SJCRH30 (cell line): ENCODE results near the gene MARCHF4. TPM values are rescaled to one million over a fixed set of nuclear protein-coding genes. Genes with fewer than 3 reads are reported as not detected.

Source experiments
- DNase-seq, 2 experiments: peaks; one replicate each; pipeline ENCODE4 v3.0.0-alpha.2; 2015 to 2020
- H3K27ac ChIP-seq: fragments of 250-450 bp; sonication (Bioruptor Pico); 2 replicates; pipeline ENCODE4 v1.5.1; 2020; ENCODE audit warnings: mild to moderate bottlenecking, moderate library complexity
- H3K27me3 ChIP-seq: fragments of 250-450 bp; sonication (Bioruptor Pico); 2 replicates; pipeline ENCODE4 v1.5.1; 2020; ENCODE audit warnings: mild to moderate bottlenecking, moderate library complexity
- H3K36me3 ChIP-seq: fragments of 250-450 bp; sonication (Bioruptor Pico); 2 replicates; pipeline ENCODE4 v1.5.1; 2020; ENCODE audit warnings: mild to moderate bottlenecking, moderate library complexity
- H3K4me1 ChIP-seq: fragments of 250-450 bp; sonication (Bioruptor Pico); 2 replicates; pipeline ENCODE4 v1.5.1; 2020; ENCODE audit warnings: mild to moderate bottlenecking, moderate library complexity
- H3K4me3 ChIP-seq: fragments of 250-450 bp; sonication (Bioruptor Pico); 2 replicates; pipeline ENCODE4 v1.5.1; 2020; ENCODE audit warnings: mild to moderate bottlenecking, moderate library complexity
- H3K9me3 ChIP-seq: fragments of 250-450 bp; sonication (Bioruptor Pico); replicated peaks from 2 replicates; pipeline ENCODE4 v1.5.1; 2020; ENCODE audit warnings: mild to moderate bottlenecking, moderate library complexity
- total RNA-seq: library from RNA; depleted of rRNA; stranded (reverse); fragments of >200 nt; shearing (Covaris generic); gene quantifications from 2 replicates; pipeline ENCODE4 v1.2.3, GENCODE V29; 2014

Gene MARCHF4
- total RNA-seq, 1 experiment from 2014 or later: not detected

GRCh38 chr2:216348756-216349308 lies 23.5 kb downstream of the MARCHF4 start:
- Histone ChIP-seq H3K9me3 (no peaks in the 10 kb centered on the region; the same call in 1 of the 2 replicates), H3K27me3 (no peaks in the 10 kb centered on the region), H3K27ac (no peak overlapping the region), H3K4me3 (no peak overlapping the region), H3K36me3 (no peaks in the 10 kb centered on the region), H3K4me1 (peaks cover 16% of the 10 kb centered on the region)
- no peak for DNase-seq

DNA sequence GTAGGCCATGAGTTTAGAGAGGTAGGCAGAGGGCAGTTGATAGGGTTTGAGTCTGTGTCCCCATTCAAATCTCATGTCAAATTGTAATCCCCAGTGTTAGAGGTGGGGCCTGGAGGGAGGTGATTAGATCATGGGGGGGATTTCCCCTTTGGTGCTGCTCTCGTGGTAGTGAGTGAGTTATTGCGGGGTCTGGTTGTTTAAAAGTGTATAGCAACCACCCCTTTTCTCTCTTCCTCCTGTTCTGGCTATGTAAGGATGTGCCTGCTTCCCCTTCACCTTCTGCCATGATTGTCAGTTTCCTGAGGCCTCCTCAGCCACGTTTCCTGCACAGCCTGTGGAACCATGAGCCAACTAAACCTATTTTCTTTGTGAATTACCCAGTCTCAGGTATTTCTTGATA lies 25.5 kb downstream of the MARCHF4 start:
- H3K27me3 ChIP-seq: no peaks in the 10 kb centered on the region
- no peak for DNase-seq
- no peaks in the 10 kb centered on the region; the same call in 1 of the 2 replicates for H3K9me3 ChIP-seq
- H3K4me1 ChIP-seq: peaks cover 16% of the 10 kb centered on the region
- H3K36me3 ChIP-seq: no peaks in the 10 kb centered on the region
- no peak overlapping the region for H3K4me3 ChIP-seq
- H3K27ac ChIP-seq: no peak overlapping the region

DNA sequence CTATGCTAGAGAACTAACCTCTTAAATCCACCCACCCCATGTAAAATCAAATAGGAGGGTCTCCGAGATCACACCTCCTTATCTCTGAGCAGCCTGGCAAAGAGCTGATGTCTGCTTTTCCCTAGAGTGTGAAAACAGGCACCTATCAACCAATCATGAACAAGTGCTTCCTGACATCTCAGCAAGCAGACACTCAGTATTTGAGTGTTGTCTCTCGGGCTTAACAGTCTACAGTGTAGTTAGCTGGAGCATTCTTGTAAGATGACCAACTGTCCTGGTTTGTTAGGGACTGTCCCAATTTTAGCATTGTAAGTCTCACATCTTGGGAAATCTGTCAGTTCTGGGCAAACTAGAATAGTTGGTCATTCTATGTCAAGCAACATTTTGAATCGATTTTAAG lies 26.4 kb downstream of the MARCHF4 start:
- no peaks in the 10 kb centered on the region for H3K36me3 ChIP-seq
- no peak overlapping the region for H3K4me3 ChIP-seq
- DNase-seq: no peak
- H3K27me3 ChIP-seq: no peaks in the 10 kb centered on the region
- peaks cover 16% of the 10 kb centered on the region for H3K4me1 ChIP-seq
- no peak overlapping the region for H3K27ac ChIP-seq
- H3K9me3 ChIP-seq: no peaks in the 10 kb centered on the region; the same call in 1 of the 2 replicates

DNA sequence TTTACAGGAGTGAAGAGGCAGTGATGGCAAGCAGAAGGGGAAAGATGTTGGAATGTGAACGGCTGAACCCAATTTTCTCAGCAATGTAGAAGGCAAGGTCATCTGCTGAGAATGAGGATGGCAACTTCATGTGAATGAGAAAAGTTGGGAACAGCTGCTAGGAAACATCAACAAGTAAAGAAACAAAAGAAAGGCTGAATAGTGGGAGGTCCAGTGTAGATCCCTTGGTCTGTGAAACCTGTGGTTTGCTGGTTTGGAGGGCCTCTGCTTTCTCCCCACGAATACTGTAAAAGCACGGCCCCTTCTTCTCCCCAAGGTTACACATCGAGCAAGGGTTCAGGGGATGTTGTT lies 27.4 kb downstream of the MARCHF4 start:
- peak; percentile 48 to 80 for DNase-seq
- no peaks in the 10 kb centered on the region; the same call in 1 of the 2 replicates for H3K9me3 ChIP-seq
- no peaks in the 10 kb centered on the region for H3K36me3 ChIP-seq
- H3K27ac ChIP-seq: peak overlapping the region; percentile 34
- H3K27me3 ChIP-seq: no peaks in the 10 kb centered on the region
- H3K4me3 ChIP-seq: no peak overlapping the region
- peaks cover 16% of the 10 kb centered on the region for H3K4me1 ChIP-seq

DNA sequence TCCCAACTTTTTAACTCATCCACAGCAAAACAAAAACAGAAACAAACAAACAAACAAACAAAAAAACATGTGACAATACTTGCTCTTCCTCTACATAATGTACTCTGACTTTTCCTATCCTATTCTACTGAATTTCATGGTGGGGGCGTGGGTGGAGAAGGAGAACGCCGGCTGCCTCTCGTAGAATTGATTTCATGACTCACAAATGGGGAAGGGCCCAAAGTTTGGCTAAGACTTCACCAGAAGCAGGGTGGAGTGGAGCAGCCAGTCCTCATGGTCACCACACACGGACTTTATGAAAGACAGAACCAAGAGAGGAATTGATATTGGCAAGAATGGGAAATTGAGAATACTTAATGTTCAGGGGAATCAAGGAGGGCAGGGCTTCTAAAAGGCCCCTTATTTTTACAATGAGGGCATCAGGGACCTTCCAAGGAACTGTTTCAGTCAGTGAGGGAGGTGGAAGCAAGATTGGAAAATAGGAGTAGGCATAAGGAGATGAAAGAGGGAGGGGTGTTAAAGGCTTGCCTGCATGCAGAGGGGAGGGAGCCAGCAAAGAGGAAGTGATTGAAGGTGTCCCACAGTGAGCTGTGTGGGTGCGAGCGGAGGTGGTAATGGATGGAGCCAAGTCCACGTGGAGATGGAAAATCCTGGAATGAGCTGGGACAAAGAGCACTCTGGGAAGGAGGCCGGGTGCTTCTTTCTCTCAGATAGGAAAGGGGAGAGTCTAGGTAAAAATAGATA lies 27.9 kb downstream of the MARCHF4 start:
- no peak for DNase-seq
- H3K9me3 ChIP-seq: no peaks in the 10 kb centered on the region; the same call in 1 of the 2 replicates
- H3K36me3 ChIP-seq: no peaks in the 10 kb centered on the region
- no peaks in the 10 kb centered on the region for H3K27me3 ChIP-seq
- H3K4me3 ChIP-seq: no peak overlapping the region
- H3K4me1 ChIP-seq: peaks cover 16% of the 10 kb centered on the region
- peak overlapping the region; percentile 34 for H3K27ac ChIP-seq

DNA sequence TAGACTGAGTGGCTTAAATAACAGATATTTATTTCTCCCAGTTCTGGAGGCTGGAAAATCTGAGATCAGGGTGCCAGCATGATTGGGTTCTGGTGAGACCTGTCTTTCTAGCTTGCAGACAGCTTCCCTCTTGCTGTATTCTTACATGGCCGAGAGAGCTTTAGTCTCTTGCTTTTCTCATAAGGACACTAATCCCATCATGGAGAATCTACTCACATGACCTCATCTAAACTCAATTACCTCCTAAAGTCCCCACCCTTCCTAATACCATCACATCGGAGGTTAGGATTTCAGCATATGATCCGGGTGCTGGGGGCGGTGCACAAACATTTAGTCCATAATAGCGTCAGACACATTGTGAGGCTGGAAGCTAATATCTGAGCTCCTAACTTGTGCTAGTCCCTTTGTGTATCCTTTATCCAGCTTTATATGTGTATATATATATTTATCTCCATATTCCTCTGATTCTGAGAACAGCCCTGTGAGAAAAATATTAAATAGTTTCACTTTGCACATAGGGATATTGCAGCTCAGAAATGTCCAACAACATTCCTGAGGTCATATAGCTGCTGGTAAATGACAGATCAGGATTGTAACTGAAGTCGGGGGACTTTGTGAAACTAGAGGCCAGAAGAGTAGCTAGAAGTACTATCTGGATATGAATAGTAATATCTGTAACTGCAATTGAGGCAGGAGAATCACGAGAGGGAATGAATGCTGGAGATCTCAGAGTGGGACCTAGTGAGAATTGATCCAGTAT lies 28.9 kb downstream of the MARCHF4 start:
- H3K4me3 ChIP-seq: no peak overlapping the region
- no peaks in the 10 kb centered on the region for H3K27me3 ChIP-seq
- DNase-seq: no peak
- peaks cover 16% of the 10 kb centered on the region for H3K4me1 ChIP-seq
- H3K36me3 ChIP-seq: no peaks in the 10 kb centered on the region
- H3K27ac ChIP-seq: no peak overlapping the region
- no peaks in the 10 kb centered on the region; the same call in 1 of the 2 replicates for H3K9me3 ChIP-seq

- no peaks in the 10 kb centered on the region; the same call in 1 of the 2 replicates for H3K9me3 ChIP-seq
- H3K36me3 ChIP-seq: no peaks in the 10 kb centered on the region
- H3K27ac ChIP-seq: no peak overlapping the region
- peak; percentile 17 to 30 for DNase-seq
- no peak overlapping the region for H3K4me3 ChIP-seq
- H3K4me1 ChIP-seq: peaks cover 16% of the 10 kb centered on the region
- H3K27me3 ChIP-seq: no peaks in the 10 kb centered on the region
Measured at GRCh38 chr2:216341121-216341520, 31.2 kb downstream of the MARCHF4 start.

- Histone ChIP-seq H3K36me3 (no peaks in the 10 kb centered on the region), H3K4me3 (no peak overlapping the region), H3K9me3 (no peaks in the 10 kb centered on the region), H3K4me1 (peaks cover 9% of the 10 kb centered on the region), H3K27me3 (no peaks in the 10 kb centered on the region), H3K27ac (no peak overlapping the region)
- DNase-seq: no peak
Measured at GRCh38 chr2:216340280-216340631, 32.0 kb downstream of the MARCHF4 start.

GRCh38 chr2:216339456-216340279 lies 32.6 kb downstream of the MARCHF4 start:
- Histone ChIP-seq H3K27me3 (no peaks in the 10 kb centered on the region), H3K4me1 (peaks cover 5% of the 10 kb centered on the region), H3K36me3 (no peaks in the 10 kb centered on the region), H3K9me3 (no peaks in the 10 kb centered on the region), H3K27ac (no peak overlapping the region), H3K4me3 (peak overlapping the region; percentile 25)
- DNase-seq: peak; percentile 55 to 74

DNA sequence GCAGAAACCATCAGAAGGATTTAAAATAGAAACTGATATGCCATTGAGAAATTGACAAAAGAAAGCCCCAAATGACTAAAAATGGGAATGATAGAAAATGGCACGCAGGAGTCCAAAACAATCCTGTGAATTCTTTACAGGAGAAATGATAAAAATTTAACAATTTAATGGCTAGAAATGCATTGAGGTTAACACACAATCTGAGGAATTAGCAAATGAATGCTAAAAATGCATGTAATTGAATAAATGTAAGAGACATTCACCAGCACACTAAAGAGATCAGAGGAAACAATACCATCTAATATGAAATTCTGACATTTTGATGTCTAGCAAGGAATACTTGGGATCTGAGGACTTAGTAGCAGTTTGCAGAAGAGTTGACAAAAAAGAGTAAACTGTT lies 37.0 kb downstream of the MARCHF4 start:
- Histone ChIP-seq H3K9me3 (no peaks in the 10 kb centered on the region), H3K27me3 (no peaks in the 10 kb centered on the region), H3K36me3 (no peaks in the 10 kb centered on the region), H3K4me3 (no peak overlapping the region), H3K27ac (no peak overlapping the region), H3K4me1 (no peaks in the 10 kb centered on the region)
- no peak for DNase-seq

DNA sequence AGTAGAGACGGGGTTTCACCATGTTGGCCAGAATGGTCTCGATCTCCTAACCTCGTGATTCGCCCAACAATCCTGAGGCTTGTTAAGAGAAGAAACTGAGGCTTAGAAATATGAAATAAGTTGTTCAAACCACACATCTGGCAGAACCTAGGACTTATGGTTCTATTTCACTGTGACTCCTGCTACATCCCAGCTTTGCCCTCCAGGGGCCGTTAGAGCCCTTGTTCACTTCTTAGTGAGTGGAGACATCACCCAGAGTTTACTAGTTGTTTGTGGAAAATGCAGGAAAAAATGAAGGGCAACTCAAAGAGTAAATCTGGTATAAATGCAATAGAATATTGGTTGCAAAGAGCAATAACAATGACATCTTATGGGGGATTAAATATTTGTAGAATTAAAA lies 43.9 kb downstream of the MARCHF4 start:
- Histone ChIP-seq H3K9me3 (no peaks in the 10 kb centered on the region), H3K4me3 (no peak overlapping the region), H3K36me3 (no peaks in the 10 kb centered on the region), H3K27ac (no peak overlapping the region), H3K4me1 (no peaks in the 10 kb centered on the region), H3K27me3 (no peaks in the 10 kb centered on the region)
- DNase-seq: no peak

GRCh38 chr2:216327447-216327935 lies 44.8 kb downstream of the MARCHF4 start:
- H3K9me3 ChIP-seq: no peaks in the 10 kb centered on the region
- H3K4me1 ChIP-seq: no peaks in the 10 kb centered on the region
- no peak overlapping the region for H3K27ac ChIP-seq
- H3K4me3 ChIP-seq: no peak overlapping the region
- no peak for DNase-seq
- H3K36me3 ChIP-seq: no peaks in the 10 kb centered on the region
- H3K27me3 ChIP-seq: no peaks in the 10 kb centered on the region
